Endothelial cell of umbilical vein (primary cell): Measurements from ENCODE around the gene LMAN2. TPM values are rescaled to one million over a fixed set of nuclear protein-coding genes. Genes with fewer than 3 reads are reported as not detected.

Source experiments
- BruUV-seq: library from RNA; stranded (reverse); fragments of 400-500 nt; replicated peaks from 2 replicates; lab custom pipeline; 2021; lab: Mats Ljungman, UMichigan
- CTCF ChIA-PET: fragments of 300-600, 350-600 bp; sonication (Branson Sonifier 250); formaldehyde crosslinking; loops from one replicate; lab custom pipeline; 2021; ENCODE audit warnings: antibody characterized with exemption, inconsistent platforms; lab: Charles Lee
- POLR2A ChIA-PET: fragments of 300-600, 350-600 bp; sonication (Branson Sonifier 250); formaldehyde crosslinking; loops from one replicate; lab custom pipeline; 2021; ENCODE audit warnings: antibody characterized with exemption, inconsistent platforms; lab: Charles Lee
- DNase-seq: peaks from one replicate; pipeline ENCODE4 v3.0.0-alpha.2; 2011; ENCODE audit warnings: low read depth, low spot score
- FAIRE-seq: peaks from 2 replicates; lab custom pipeline; 2011; peaks lifted over from hg19 to GRCh38; lab: Jason Lieb, UNC
- H2AFZ ChIP-seq: 2 replicates; pipeline ENCODE4 v1.6.0; 2012; ENCODE audit warnings: low read depth, low read length, control low read depth, inconsistent platforms
- H3K27ac ChIP-seq: 2 replicates; pipeline ENCODE4 v1.5.1; 2011; ENCODE audit warnings: low read depth, mild to moderate bottlenecking, control low read depth, low read length, moderate library complexity; ENCODE audit not compliant: insufficient read depth
- H3K27me3 ChIP-seq, 2 experiments: 2 replicates each; pipeline versions ENCODE4 v1.6.0 to v1.6.1; 2011; ENCODE audit warnings: low read length in 2 of 2, mixed read lengths in 1 of 2; ENCODE audit not compliant: control insufficient read depth in 2 of 2, insufficient read depth in 2 of 2
- H3K36me3 ChIP-seq, 2 experiments: 2 replicates in 1 of 2; 3 replicates in 1 of 2; pipeline ENCODE4 v1.5.1; 2011; ENCODE audit warnings: low read length in 2 of 2, mild to moderate bottlenecking in 1 of 2, moderate library complexity in 1 of 2; ENCODE audit not compliant: control insufficient read depth in 2 of 2, insufficient read depth in 2 of 2; ENCODE audit errors: extremely low read depth in 1 of 2
- H3K4me1 ChIP-seq: 3 replicates; pipeline ENCODE4 v1.5.1; 2011; ENCODE audit warnings: mild to moderate bottlenecking, low read length; ENCODE audit not compliant: control insufficient read depth, insufficient read depth; ENCODE audit errors: extremely low read depth
- H3K4me2 ChIP-seq: 2 replicates; pipeline ENCODE4 v1.6.1; 2011; ENCODE audit warnings: low read length, control low read depth, mixed read lengths; ENCODE audit not compliant: insufficient read depth
- H3K4me3 ChIP-seq, 3 experiments: fragments of 200-600 bp in 1 of 3; sonication (generic), shearing (Covaris generic) in 1 of 3; replicated peaks in 1 of 3; 2 replicates each; pipeline ENCODE4 v1.5.1; 2011 to 2016; ENCODE audit warnings: control low read depth in 3 of 3, low read length in 3 of 3, mild to moderate bottlenecking in 2 of 3, inconsistent platforms in 1 of 3, low read depth in 1 of 3, moderate library complexity in 1 of 3; ENCODE audit not compliant: insufficient read depth in 1 of 3
- H3K79me2 ChIP-seq: 2 replicates; pipeline ENCODE4 v1.6.0; 2012; ENCODE audit warnings: low read length, inconsistent platforms; ENCODE audit not compliant: control insufficient read depth, insufficient read depth
- H3K9ac ChIP-seq: replicated peaks from 2 replicates; pipeline ENCODE3; 2011; ENCODE audit warnings: low read length, control low read depth; ENCODE audit not compliant: insufficient read depth; ENCODE audit errors: extremely low read depth
- H3K9me1 ChIP-seq: replicated peaks from 3 replicates; pipeline ENCODE4 v1.6.0; 2011; ENCODE audit warnings: mild to moderate bottlenecking, low read length; ENCODE audit not compliant: control insufficient read depth, insufficient read depth; ENCODE audit errors: extremely low read depth
- H3K9me3 ChIP-seq: replicated peaks from 2 replicates; pipeline ENCODE4 v1.5.1; 2012; ENCODE audit warnings: low read length, inconsistent platforms; ENCODE audit not compliant: control insufficient read depth, insufficient read depth
- H4K20me1 ChIP-seq: replicated peaks from 2 replicates; pipeline ENCODE3; 2011; ENCODE audit warnings: mild to moderate bottlenecking, low read length; ENCODE audit not compliant: control insufficient read depth, insufficient read depth; ENCODE audit errors: extremely low read depth
- CTCF ChIP-seq, 2 donors: IDR thresholded peaks; 1 replicate in 1 of 2; 2 replicates in 1 of 2; pipeline ENCODE4 v1.5.1; 2011; ENCODE audit warnings: low read length in 2 of 2, mild to moderate bottlenecking in 2 of 2, moderate library complexity in 2 of 2, control low read depth in 1 of 2, inconsistent platforms in 1 of 2, low read depth in 1 of 2; ENCODE audit not compliant: insufficient read depth in 1 of 2; ENCODE audit errors: extremely low read depth in 1 of 2
- EZH2 ChIP-seq: IDR thresholded peaks from 2 replicates; pipeline ENCODE4 v1.6.1; 2012; ENCODE audit warnings: borderline replicate concordance, low read depth, mild to moderate bottlenecking, moderate library complexity, low read length, inconsistent platforms; ENCODE audit not compliant: severe bottlenecking
- FOS ChIP-seq: IDR thresholded peaks from 2 replicates; pipeline ENCODE4 v1.6.1; 2011; ENCODE audit warnings: mild to moderate bottlenecking, low read length, moderate library complexity, borderline replicate concordance; ENCODE audit not compliant: insufficient read depth
- GATA2 ChIP-seq: IDR thresholded peaks from 2 replicates; pipeline ENCODE4 v1.7.0; 2011; ENCODE audit warnings: low read depth, mild to moderate bottlenecking, moderate library complexity, mixed read lengths, low read length; ENCODE audit not compliant: insufficient read length, insufficient read depth
- JUN ChIP-seq: IDR thresholded peaks from 2 replicates; pipeline ENCODE4 v1.6.1; 2011; ENCODE audit warnings: borderline replicate concordance, low read depth; ENCODE audit not compliant: insufficient read length, insufficient read depth
- MAX ChIP-seq: IDR thresholded peaks from 2 replicates; pipeline ENCODE4 v1.6.1; 2011; ENCODE audit not compliant: insufficient read depth, insufficient read length
- MYC ChIP-seq: IDR thresholded peaks from one replicate; pipeline ENCODE4 v1.6.1; 2011; ENCODE audit warnings: mild to moderate bottlenecking, low read depth, low read length
- POLR2A ChIP-seq: IDR thresholded peaks from 2 replicates; pipeline ENCODE4 v1.6.1; 2012; ENCODE audit warnings: low read depth, mild to moderate bottlenecking, control low read depth, low read length
- POLR2AphosphoS5 ChIP-seq: IDR thresholded peaks from 2 replicates; pipeline ENCODE4 v1.6.1; 2012; ENCODE audit warnings: low read depth, mild to moderate bottlenecking, control low read depth, low read length, moderate library complexity; ENCODE audit not compliant: insufficient read depth
- dilution Hi-C: fragments of 300-500 bp; cut with MboI; formaldehyde crosslinking; loops from one replicate; pipeline ENCODE4 v1.15.0; 2019; ENCODE audit warnings: low sequenced_read_pairs; ENCODE audit not compliant: extremely low pct_ligation_motif_present
- intact Hi-C: fragments of 100-400 bp; cut with micrococcal nuclease; formaldehyde crosslinking; loops from one replicate; pipeline ENCODE4 v1.10.0; 2022
- polyA plus RNA-seq, 4 experiments: library from polyadenylated mRNA; depleted of rRNA in 3 of 4; stranded (reverse) in 3 of 4; unstranded in 1 of 4; fragments of >200 nt; gene quantifications; 2 replicates each; pipeline versions ENCODE4 v1.2.1 to v1.2.3, GENCODE V29; 2011 to 2012; ENCODE audit warnings: missing spikeins in 1 of 4
- total RNA-seq: library from RNA; stranded (reverse); gene quantifications from 2 replicates; pipeline ENCODE4 v1.2.3, GENCODE V29; 2021

Gene LMAN2
- total and polyA plus RNA-seq, 2 donors (not counting 3 experiments of a cell fraction or from before 2014, with no cell fraction given), result 151 to 370 TPM

- no peak overlapping the region for H3K4me2 ChIP-seq
- dilution Hi-C loops, result no loop called here
- POLR2A ChIA-PET, result no interaction called here
- no peak overlapping the region for H3K27ac ChIP-seq
- no peak for FAIRE-seq
- H2AFZ ChIP-seq, result no peak overlapping the region
- DNase-seq, result no peak
- no peaks in the 10 kb centered on the region for H3K9me1 ChIP-seq
- no peak for TF ChIP-seq EZH2
- no peak for TF ChIP-seq CTCF (IDR thresholded peaks at IDR 0.05; ENCODE audit: extremely low read depth in 1 of 2, insufficient read depth in 1 of 2, low read depth in 1 of 2, low read length in 2 of 2)
- TF ChIP-seq GATA2, result no peak
- no peak for TF ChIP-seq JUN
- TF ChIP-seq POLR2AphosphoS5, result no peak
- no peak for TF ChIP-seq FOS
- no peak for TF ChIP-seq POLR2A
- TF ChIP-seq MAX, result no peak
- TF ChIP-seq MYC, result no peak
- intact Hi-C loops, result no loop called here
- no peaks in the 10 kb centered on the region for H3K9me3 ChIP-seq
- peaks cover 0 to 61% of the 10 kb centered on the region in 2 experiments for H3K36me3 ChIP-seq
- CTCF ChIA-PET, result interaction anchor here (1.3 to 2.4 kb wide), 3 partner anchors 18 to 55 kb away, joined by 3 to 6 read pairs (median 5); no protein-coding TSS in a partner anchor
- H3K4me3 ChIP-seq, result no peak overlapping the region
- no peak overlapping the region for H3K9ac ChIP-seq
- BruUV-seq, result no TSS peak
- H3K4me1 ChIP-seq, result no peaks in the 10 kb centered on the region
- peaks cover 6% of the 10 kb centered on the region for H3K79me2 ChIP-seq
- no peaks in the 10 kb centered on the region for H4K20me1 ChIP-seq
- no peaks in the 10 kb centered on the region for H3K27me3 ChIP-seq
These were observed 16.4 kb downstream of the LMAN2 start for GRCh38 chr5:177334781-177335700.
